Measurements from ENCODE around the gene CDC14C.
A peak's percentile ranks its signal among the peaks of the same experiment; 100 is the strongest.

CDC14C gene

DNA sequence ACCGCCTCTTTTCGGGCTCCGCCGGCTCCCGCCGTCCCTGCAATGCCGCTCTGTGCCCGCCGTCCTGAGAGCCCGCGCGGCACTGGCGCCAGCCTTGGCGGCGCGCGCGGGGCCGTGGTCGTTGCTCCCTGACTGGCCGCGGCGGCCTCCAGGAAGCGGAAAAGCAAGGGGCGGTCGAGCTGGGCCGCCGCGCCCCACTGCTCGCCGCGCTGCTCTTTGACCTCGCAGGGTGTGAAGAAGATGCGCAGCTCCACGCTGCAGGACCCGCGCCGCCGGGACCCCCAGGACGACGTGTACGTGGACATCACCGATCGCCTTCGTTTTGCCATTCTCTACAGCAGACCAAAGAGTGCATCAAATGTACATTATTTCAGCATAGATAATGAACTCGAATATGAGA, at the start of gene CDC14C:
TSS of gene CDC14C (plus strand) at position 115 of the 400 bp plus-strand sequence. CDS start at position 241, 126 bp downstream.
- no peak within 1 kb of the TSS for H3K4me3 ChIP-seq (replicated peaks in 1 of 2; ENCODE audit: low read depth in 2 of 2, low read length in 2 of 2)
- TF ChIP-seq, protein P1, sequence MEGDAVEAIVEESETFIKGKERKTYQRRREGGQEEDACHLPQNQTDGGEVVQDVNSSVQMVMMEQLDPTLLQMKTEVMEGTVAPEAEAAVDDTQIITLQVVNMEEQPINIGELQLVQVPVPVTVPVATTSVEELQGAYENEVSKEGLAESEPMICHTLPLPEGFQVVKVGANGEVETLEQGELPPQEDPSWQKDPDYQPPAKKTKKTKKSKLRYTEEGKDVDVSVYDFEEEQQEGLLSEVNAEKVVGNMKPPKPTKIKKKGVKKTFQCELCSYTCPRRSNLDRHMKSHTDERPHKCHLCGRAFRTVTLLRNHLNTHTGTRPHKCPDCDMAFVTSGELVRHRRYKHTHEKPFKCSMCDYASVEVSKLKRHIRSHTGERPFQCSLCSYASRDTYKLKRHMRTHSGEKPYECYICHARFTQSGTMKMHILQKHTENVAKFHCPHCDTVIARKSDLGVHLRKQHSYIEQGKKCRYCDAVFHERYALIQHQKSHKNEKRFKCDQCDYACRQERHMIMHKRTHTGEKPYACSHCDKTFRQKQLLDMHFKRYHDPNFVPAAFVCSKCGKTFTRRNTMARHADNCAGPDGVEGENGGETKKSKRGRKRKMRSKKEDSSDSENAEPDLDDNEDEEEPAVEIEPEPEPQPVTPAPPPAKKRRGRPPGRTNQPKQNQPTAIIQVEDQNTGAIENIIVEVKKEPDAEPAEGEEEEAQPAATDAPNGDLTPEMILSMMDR (IDR thresholded peaks at IDR 0.05; ENCODE audit: low read depth, low read length): no peak
- no peak for DNase-seq (ENCODE audit: low read depth in 2 of 2)

GRCh38 chr7:48875045-48875916, 49.1 kb upstream of the CDC14C start:
- no peak overlapping the region for H3K4me3 ChIP-seq (replicated peaks in 1 of 2; ENCODE audit: low read depth in 2 of 2, low read length in 2 of 2)
- TF ChIP-seq, protein P1 (IDR thresholded peaks at IDR 0.05; ENCODE audit: low read depth, low read length): peak; percentile 32
- DNase-seq (ENCODE audit: low read depth in 2 of 2): peak in 1 of 2 donors; percentile 47

DNA sequence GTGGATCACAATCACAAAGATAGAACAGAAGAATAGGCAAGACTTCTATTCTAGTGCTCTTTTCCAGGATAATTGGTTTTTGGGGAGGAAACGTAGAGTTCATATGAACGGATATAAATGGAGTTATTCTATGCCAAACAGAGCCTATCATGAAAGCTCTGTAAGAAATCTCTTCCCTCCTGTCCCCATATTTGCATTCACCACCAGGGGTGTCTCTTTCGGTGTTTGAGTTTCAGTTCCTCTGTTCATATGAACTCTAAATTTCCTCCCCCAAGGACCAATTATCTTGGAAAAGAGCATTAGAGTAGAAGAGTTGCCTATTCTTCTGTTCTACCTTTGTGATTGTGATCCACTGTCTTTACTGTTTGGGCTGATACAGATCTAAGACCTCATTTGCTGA, 48.3 kb upstream of the CDC14C start:
- no peak for DNase-seq (ENCODE audit: low read depth in 2 of 2)
- H3K4me3 ChIP-seq (replicated peaks in 1 of 2; ENCODE audit: low read depth in 2 of 2, low read length in 2 of 2): no peak overlapping the region
- TF ChIP-seq, protein P1 (IDR thresholded peaks at IDR 0.05; ENCODE audit: low read depth, low read length): no peak

- TF ChIP-seq, protein P1 (IDR thresholded peaks at IDR 0.05; ENCODE audit: low read depth, low read length): no peak
- no peak overlapping the region for H3K4me3 ChIP-seq (replicated peaks in 1 of 2; ENCODE audit: low read depth in 2 of 2, low read length in 2 of 2)
These were observed 43.5 kb upstream of the CDC14C start for GRCh38 chr7:48880851-48881250.

GRCh38 chr7:48887500-48887899, 36.8 kb upstream of the CDC14C start:
- H3K4me3 ChIP-seq (replicated peaks in 1 of 2; ENCODE audit: low read depth in 2 of 2, low read length in 2 of 2): no peak overlapping the region
- DNase-seq (ENCODE audit: low read depth in 2 of 2): no peak
- TF ChIP-seq, protein P1 (IDR thresholded peaks at IDR 0.05; ENCODE audit: low read depth, low read length): no peak

More at GRCh38 chr7:48880851-48881250, 43.5 kb upstream of the CDC14C start:
- no peak for DNase-seq (ENCODE audit: low read depth in 2 of 2)

DNA sequence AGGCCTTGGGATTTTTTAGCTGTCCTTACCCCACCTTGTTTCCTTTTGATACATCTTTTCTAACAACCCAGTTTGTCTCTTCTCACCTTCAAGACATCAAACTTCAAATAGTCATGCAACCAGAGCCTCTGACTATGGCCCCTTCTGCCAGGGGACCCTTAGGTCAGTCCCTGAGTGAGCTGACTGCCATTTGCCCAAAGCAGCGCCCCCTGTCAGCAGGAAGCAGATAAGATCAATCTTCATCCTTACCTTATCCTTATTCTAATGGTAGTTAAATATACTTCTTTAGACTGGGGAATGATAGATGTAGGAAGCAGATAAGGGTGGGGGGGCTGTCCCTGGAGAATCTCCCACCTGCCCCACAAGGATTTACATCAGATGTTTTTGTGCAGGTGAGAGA, 29.8 kb upstream of the CDC14C start:
- no peak overlapping the region for H3K4me3 ChIP-seq (replicated peaks in 1 of 2; ENCODE audit: low read depth in 2 of 2, low read length in 2 of 2)
- no peak for DNase-seq (ENCODE audit: low read depth in 2 of 2)
- TF ChIP-seq, protein P1 (IDR thresholded peaks at IDR 0.05; ENCODE audit: low read depth, low read length): no peak

All from cardiac fibroblast (primary cell).